Stomach (tissue), 4 donors: ENCODE measurements around the gene NCK2.

Experiments used
- POLR2A ChIP-seq, 4 donors: fragments of 450-650 bp; IDR thresholded peaks; one replicate each; pipeline ENCODE4 v1.6.1; 2016; ENCODE audit warnings: antibody characterized with exemption in 4 of 4, control low read depth in 2 of 4, mild to moderate bottlenecking in 1 of 4, moderate library complexity in 1 of 4
- POLR2AphosphoS5 ChIP-seq, 3 donors: sonication (generic); formaldehyde crosslinking; IDR thresholded peaks; one replicate each; pipeline ENCODE4 v1.6.1; 2016; ENCODE audit warnings: antibody characterized with exemption in 3 of 3
- TF ChIP-seq, protein P1 (sequence below), 7 experiments: fragments of 450-650 bp in 4 of 7; fragments of 200-600 bp in 3 of 7; sonication (generic) in 3 of 7; IDR thresholded peaks; one replicate each; pipeline ENCODE4 v1.5.1; 2016 to 2019; ENCODE audit warnings: antibody characterized with exemption in 7 of 7, control low read depth in 2 of 7, mild to moderate bottlenecking in 1 of 7

DNA sequence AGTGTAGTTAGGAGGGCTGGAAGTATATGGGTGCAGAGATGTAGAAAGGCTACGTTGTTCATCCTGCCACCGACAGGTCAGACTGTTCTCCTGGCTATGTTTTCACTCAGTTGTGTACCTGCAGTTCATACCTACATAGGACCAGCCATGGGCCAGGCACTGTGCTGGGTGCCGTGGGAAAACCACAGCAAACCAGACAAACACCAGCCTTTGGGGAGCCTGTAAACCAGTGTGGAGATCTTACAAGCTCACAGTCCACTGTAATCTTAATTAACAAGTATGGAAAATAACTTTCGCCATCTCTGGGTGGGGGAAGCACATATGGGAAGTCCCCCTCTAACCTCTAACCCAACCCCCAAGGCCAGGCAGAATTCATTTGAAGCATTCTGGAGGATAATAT lies 12.7 kb downstream of the NCK2 start:
- TF ChIP-seq, protein P1, sequence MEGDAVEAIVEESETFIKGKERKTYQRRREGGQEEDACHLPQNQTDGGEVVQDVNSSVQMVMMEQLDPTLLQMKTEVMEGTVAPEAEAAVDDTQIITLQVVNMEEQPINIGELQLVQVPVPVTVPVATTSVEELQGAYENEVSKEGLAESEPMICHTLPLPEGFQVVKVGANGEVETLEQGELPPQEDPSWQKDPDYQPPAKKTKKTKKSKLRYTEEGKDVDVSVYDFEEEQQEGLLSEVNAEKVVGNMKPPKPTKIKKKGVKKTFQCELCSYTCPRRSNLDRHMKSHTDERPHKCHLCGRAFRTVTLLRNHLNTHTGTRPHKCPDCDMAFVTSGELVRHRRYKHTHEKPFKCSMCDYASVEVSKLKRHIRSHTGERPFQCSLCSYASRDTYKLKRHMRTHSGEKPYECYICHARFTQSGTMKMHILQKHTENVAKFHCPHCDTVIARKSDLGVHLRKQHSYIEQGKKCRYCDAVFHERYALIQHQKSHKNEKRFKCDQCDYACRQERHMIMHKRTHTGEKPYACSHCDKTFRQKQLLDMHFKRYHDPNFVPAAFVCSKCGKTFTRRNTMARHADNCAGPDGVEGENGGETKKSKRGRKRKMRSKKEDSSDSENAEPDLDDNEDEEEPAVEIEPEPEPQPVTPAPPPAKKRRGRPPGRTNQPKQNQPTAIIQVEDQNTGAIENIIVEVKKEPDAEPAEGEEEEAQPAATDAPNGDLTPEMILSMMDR (IDR thresholded peaks at IDR 0.05) = no peak
- no peak for TF ChIP-seq POLR2AphosphoS5 (IDR thresholded peaks at IDR 0.05)
- TF ChIP-seq POLR2A (IDR thresholded peaks at IDR 0.05) = no peak
